Measurements from ENCODE around the gene PTPRCAP.

GRCh38 chr11:67421430-67422031 lies 16.0 kb downstream of the PTPRCAP start:
- TF ChIP-seq CTCF (conservative IDR thresholded peaks at IDR 0.05; ENCODE audit: low read depth, low read length): no peak
- no peak for TF ChIP-seq EZH2 (IDR thresholded peaks at IDR 0.05; ENCODE audit: borderline replicate concordance, low read depth, low read length, poor library complexity, severe bottlenecking)
